HG03469 (cell line): Measurements from ENCODE around the gene PDE4B.
"Not testable (repeated sequence)": the region's sequence is repeated elsewhere in the genome, so short reads cannot be mapped to it uniquely, and the experiment has no call there.

Experiments
- ATAC-seq: cut with Tn5 transposase; IDR thresholded peaks from one replicate; pipeline ENCODE4 v1.9.1; 2021; ENCODE audit warnings: mild to moderate bottlenecking, moderate library complexity, moderate number of reproducible peaks; ENCODE audit not compliant: unreplicated experiment

Gene PDE4B

DNA sequence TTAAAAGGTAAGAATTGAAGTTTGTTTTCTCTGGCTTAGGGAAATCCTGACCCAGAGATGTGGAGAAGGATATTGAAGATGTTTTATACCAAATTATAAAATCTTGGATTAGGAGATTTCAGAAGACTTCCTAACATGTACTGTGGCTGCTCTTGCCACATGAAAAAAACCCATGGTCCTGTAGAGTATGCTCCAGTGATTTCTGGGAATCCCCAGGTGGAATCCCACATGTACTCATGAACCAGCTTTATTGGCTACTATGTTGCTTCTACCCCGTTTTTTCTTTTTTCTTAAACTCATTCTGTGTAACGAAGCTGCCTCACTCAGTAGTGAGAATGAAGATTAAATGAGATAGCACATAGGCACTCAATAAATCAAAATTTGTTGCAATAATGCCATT is 608.5 kb downstream of the PDE4B start:
- ATAC-seq = no peak

DNA sequence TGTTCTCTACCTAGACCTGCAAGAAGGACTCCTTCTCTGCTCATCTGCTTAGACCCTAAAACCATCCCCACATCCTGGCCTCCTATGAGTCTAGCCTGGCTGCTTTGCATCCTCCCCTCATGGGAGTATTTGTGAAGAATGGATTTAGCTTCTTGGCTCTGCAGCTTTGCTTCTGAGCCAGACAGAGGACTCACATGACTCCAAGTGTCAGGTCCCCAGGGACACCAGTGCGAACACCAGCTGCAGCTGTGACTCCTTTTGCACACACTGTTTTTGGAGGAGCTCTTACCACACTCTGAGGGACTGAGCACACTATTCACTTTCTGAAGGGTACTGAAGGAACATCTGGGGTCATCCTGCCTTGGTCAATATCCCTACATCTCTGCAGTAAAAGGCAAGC is 609.5 kb downstream of the PDE4B start:
- ATAC-seq = peak; percentile 73

DNA sequence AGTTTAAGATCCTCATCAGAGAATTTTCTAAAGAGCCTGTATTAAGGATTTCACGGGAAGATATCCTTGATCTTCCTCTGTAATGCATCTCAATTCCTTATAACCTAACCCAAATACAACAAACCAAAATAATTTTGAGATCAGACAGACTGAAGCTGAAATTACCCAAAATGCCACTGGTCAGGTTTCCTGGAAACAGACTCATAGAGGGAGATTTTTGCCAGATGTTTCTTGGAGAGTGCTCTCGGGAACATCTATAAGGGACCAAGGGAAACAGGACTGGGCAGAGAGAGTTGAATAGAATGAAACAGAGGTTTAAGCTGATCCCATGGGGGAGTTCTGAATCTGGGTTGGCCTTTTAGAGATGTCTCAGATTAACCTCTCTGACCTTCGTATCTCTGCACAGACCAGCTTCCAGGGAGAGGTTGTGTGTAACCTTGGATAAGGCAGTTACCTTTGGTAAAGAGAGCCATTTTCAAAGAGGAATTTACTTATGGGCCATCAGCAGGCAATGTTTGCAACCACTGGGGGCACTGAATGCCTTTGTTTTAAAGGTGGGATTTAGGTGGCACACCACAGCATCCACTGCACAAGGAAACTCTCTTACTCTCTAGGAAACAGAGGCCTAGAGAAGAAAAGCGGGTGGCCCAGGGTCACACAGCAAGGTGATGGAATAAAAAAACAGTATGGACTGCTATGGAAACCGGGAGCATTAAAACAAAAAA is 610.5 kb downstream of the PDE4B start:
- no peak for ATAC-seq

DNA sequence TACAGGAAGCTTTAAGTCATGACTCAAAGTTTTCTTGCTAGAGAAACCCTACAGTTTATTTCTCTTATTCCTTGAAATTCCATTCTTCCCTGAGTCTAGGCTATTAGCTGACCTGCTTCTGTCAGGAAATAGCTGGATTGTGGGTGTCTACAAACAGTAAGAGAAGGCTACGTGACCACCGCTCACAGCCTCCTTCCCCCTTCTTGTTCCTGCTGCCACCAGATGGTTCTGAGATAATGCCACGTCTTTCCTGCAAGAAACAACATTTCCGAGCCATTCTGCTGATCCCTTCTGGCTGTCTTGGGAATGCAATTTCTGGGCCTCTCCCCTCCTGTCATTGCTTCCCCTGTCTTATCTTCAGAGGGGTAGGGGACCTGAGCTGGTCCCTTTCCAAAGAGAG is 612.4 kb downstream of the PDE4B start:
- ATAC-seq = no peak

DNA sequence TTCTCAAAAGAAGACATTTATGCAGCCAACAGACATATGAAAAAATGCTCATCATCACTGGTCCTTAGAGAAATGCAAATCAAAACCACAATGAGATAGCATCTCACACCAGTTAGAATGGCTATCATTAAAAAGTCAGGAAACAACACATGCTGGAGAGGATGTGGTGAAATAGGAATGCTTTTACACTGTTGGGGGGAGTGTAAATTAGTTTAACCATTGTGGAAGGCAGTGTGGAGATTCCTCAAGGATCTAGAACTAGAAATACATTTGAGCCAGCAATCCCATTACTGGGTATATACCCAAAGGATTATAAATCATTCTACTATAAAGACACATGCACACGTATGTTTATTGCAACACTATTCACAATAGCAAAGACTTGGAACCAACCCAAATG is 618.8 kb downstream of the PDE4B start:
- ATAC-seq = not testable (repeated sequence)

DNA sequence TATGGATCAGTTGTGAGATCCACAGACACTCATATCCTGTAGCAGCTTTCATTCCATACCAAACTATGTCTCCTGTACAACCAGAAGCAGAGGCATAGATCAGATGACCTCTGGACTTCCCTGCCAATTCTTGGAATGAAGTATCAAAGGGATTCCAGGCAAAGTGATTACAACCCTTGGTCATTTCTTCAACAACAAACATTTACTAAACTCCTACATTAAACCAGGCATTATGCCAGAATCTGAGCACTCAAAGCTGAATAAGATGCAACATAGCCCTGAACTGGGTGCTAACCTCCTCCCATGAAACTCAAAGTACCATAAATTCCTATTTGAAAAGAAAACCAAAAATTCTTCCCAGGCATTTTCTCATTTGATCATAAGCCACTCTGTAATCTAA is 620.0 kb downstream of the PDE4B start:
- no peak for ATAC-seq

DNA sequence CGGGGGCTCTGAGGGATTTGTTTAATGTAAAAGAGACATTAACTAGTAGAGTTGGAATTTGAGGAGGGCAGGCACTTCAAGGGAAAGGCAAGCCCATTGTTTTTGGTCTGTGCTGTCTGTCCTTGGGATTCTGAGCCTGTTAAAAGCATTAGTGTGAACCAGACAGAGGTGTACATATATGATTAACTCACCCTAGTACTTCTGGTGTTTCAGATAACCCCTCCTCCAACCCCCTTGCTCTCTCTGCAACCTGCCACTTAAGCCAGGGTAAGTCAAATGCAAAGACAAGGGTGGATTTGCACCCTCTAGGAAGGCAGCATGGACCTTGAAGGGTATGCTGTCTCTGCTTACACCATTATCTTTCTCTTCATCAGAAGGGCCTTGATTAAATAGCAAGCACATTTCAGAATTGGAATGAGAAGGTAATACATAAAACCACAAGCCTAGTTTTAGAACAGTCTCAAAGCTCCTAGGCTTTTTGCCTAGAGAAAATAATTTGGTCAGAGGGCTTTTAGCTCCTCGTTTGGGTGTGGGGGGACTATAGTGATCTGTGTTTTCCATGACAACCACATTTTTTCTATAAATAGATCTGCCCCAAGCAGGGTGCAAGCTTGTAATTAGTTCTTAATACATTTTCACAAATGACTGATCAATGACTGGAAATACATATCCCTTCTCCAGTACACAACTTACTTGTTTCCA is 620.6 kb downstream of the PDE4B start:
- no peak for ATAC-seq

DNA sequence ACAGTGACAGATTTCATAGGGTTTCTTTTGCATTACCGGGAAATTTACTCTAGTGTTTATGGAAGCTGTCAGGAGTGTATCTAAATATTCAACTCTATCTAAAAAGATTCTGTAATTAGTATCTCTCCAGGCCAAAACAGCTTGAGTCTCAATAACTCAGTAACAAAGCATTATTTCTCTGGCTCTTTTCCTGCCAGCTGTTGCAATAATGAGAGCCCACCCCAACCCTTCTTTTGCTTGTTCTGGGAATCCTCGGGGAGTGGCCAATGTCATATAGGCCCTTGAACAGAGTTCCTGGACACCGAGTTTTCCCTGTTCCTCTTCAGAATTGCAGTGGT is 621.1 kb downstream of the PDE4B start:
- no peak for ATAC-seq

DNA sequence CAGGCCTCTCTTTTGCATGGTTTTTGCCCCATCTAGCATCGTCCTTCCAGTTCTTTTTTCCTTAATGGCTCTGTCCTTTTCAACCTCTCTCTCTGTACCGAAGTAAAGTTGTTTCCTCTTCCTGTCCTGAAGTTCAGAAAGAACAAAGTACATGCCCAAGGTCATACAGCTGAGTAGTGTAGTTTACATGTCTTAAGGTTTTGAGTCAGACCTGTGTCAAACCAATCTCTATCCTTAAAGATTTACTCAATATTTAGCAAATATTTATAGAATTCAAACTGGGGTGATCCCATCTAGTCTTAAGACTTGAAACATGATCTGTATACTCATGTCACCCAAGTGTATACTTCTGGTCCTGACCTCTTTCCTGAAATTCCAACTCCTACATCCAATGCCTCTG is 622.6 kb downstream of the PDE4B start:
- ATAC-seq = no peak

DNA sequence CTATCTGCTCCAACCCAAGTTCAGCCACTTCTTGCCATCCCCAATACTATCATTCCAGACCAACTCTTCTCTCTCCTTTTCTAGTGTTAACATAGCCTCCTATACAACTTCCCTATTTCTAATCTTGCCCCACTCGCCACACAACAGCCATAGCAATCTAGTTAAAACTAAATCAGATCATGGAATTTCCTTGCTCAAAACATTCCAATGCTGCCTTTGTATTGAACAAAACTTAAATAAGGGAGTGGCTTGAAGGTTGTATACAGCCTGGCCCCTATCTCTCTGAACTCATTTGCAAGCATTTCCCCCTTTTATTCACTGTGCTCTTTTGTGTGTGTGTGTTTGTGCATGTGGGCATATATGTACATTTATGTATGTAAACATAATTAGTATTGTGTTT is 623.2 kb downstream of the PDE4B start:
- ATAC-seq = no peak

DNA sequence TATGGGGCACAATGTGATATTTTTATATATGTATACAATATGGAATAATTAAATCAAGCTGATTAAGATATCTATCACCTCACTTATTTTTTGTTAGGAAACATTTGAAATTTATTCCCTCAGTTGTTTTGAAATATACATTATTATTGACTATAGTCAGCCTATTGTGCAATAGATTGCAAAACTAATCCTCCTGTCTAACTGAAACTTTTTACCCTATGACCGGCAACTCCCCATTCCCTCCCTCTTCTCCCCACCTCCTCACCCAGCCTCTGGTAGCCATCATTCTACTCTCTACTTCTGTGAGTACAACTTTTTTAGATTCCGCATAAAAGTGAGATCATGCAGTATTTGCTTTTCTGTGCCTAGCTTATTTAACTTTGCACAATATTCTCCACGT is 623.6 kb downstream of the PDE4B start:
- ATAC-seq = no peak

DNA sequence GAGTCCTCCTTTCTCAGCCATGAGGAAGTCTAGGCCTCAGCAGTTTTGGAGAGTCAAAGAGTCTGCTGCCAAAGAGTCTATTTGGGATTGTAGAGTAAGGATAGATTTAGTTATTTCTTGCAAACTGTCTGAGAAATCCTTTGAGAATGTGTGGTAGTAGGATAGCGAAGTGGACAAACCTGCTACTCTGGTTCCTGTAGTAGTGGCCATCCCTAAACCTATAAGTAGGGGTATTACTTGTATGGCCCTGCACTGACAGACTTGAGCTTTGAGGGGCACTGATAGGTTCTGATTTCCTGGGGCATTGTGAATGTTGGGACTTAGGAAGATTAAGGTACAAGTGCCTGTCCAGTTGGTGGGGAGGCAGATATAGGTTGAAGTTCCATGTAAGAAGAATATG is 625.3 kb downstream of the PDE4B start:
- ATAC-seq = no peak

DNA sequence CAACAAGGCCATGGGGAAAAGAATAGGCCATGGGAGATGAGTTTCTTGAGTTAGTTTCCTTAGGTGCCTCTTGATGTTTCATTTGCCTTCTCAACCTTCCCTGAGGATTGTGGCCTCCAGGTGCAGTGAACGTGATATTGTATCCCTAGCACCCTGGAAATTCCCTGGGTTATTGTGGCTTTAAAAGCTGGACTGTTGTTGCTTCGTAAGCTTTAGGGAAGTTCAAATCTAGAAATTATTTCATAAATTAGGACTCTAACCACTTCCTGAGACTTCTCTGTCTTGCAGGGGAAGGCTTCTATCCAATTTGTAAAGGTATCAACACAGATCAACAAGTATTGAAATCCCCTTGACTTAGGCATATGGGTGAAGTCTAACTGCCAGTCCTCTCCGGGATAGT is 627.5 kb downstream of the PDE4B start:
- not testable (repeated sequence) for ATAC-seq

DNA sequence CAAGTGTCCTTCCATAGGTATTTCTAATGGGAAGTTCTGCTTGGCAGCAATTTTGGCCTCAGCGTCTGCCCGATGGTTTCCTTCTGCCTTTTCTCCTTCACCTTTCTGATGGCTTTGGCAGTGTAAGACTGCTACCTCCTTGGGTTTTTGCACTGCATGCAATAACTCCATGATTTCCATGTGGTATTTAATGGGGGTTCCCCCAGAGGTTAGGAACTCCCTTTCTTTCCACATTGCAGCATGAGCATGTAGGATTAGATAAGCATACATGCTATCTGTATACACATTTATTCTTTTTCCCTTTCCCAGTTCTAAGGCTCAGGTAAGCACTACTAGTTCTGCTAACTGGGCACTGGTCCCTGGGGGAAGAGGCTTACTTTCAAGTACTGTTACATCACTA is 628.2 kb downstream of the PDE4B start:
- not testable (repeated sequence) for ATAC-seq

DNA sequence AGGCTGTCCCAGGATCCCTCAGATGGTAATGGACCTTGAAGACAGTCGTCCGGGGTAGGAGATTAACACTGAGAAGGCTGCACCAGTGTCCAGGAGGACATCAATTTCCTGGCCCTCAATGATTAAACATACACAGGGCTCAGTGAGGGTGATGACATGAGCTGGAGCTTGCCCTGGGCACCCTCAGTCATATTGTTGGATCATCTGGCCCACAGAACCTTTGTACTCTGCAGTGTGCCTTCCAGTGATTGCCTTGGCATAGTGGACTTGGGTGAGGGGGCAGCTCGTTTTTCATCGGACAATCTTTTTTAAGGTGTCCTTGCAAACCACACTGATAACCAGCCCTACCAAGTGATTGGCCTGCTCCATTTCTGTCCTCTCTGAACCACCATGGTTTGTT is 630.1 kb downstream of the PDE4B start:
- ATAC-seq = no peak
